HG02884 (cell line): Measurements from ENCODE around the gene AMIGO2.
"Not testable (repeated sequence)": the region's sequence is repeated elsewhere in the genome, so short reads cannot be mapped to it uniquely, and the experiment has no call there.

Experiments
- ATAC-seq: cut with Tn5 transposase; IDR thresholded peaks from one replicate; pipeline ENCODE4 v1.9.1; 2021; ENCODE audit warnings: mild to moderate bottlenecking, moderate library complexity; ENCODE audit not compliant: unreplicated experiment

AMIGO2 gene

GRCh38 chr12:47075192-47076084 lies 4.3 kb downstream of the AMIGO2 start:
- ATAC-seq = no peak

- ATAC-seq = no peak
These were observed 5.0 kb downstream of the AMIGO2 start for GRCh38 chr12:47074757-47075156.

DNA sequence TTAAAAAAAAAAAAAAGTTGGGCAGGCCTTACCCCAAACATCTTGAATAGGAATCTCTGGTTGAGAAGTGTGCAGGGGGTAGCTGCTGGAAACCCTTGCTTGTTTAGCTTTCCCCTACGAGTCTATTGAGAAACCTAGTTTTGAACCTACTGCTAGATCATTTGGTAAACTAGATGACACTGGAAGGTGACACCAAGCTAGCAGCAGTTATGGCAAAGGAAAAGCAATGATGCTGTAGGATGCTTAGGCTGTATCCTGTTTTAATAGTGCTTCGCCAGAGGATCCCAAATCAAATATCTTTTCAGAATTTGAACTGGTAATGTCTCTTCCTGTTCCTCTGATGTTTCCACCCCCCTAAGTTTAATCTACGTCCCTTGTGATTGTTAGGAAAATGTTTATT lies 5.8 kb downstream of the AMIGO2 start:
- no peak for ATAC-seq

DNA sequence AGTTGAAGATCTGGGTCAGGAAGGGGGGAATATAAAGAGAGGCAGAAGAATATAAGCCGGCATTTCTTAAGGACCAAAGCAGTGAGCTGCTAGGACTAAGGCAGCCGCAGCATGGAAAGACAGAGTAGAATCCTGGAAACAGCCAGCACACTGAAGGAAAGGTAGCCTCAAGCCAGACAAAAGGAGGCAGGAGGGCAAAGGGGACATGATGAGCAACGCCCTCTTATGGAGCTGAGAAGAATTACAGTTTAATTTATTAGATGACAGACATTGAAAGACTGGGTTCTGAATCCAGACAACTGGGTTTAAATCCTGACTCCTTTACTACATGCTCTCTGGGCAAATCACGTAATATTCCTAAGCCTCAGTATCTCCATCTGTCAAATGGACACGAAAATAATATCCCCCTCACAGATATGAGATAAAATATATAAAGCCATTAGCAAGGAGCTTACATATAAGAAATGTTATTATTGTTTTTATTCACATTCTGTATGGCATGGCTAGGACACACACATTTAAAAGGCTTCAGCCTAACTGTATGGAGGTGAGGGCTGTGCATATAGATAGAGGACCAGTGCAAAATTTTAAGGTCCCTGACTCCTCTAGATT lies 8.4 kb downstream of the AMIGO2 start:
- no peak for ATAC-seq

- no peak for ATAC-seq
These were observed 9.4 kb downstream of the AMIGO2 start for GRCh38 chr12:47070310-47070709.

- ATAC-seq = no peak
These were observed 11.2 kb downstream of the AMIGO2 start for GRCh38 chr12:47068539-47068938.

DNA sequence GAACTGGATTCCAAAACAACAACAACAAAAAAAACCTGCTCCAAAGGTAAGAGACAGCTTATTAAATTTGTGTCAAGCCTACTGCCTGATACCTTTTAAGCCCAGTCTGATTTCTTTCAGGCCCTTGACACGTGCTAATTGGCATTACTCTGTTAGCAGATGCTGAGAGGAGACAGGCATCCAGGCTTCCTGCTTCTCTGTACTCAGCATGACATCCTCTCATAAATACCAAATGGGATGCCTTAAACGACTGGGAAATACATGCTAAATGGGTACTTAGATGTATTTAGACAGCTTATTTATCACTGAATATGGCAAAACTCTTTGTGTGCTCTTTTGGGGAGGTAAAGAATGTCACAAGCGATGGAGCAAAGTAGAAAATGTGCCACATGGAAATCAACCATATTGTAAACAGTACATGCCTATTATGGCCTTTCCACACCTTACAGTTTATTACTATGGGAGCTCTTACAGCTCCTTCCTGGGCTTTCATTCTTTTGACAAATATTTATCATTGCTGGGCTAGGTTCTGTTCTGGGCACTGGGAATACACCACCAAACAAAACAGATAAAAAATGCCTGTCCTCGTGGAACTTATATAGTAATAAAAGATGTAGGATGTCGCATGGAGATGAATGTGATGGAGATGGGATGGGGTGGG lies 11.9 kb downstream of the AMIGO2 start:
- ATAC-seq = no peak

GRCh38 chr12:47067176-47067575 lies 12.6 kb downstream of the AMIGO2 start:
- no peak for ATAC-seq

DNA sequence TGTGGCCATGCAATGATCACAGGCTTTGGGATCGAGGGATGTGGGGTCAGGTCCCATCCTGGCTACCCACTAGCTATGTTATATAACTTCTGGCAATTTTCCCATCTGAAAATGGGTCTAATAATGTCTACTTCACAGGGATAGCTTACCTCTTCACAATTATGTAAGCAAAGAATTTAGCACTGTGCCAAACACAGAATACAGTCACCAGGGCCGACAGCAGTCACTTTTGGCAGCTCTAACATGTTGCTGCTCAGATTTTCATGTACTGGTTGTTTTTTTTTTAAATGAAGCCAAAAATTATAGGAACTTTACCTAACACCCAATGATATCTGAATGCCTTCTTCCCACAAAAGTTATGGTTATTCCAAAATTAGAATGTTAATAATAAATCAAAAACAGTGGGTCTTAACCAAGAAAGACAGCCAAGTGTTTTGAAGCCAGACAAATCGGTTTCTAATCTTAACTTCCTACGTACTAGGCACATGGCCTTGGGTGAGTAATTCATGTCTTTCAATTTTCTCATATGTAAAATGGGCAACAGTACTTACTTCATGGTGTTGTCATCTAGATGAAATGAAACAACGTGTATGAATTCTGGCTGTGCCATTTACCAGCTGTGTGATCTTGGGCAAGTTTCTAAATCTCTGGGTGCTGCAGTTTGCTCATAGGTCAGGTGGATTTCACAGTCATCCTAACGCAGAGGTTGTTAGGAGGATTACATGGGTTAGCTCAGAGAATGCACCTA lies 13.3 kb downstream of the AMIGO2 start:
- no peak for ATAC-seq

DNA sequence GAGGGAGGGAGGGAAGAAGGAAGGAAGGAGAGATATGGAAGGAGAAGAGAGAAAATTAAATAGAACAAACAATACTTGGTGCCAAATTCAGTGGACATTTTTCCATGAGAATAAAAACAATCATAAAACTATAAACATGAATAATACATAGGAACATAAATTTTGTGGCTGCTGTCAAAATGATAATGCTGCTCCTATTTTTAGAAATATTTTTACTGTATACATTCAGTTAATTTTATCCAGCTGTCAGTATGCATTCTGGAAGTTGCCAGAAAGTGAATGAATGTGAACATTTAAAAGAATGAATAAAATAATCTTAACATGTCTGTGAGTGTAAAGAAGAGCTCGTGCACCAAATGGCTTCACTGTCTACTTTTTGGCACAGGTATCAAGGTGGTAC lies 14.2 kb downstream of the AMIGO2 start:
- ATAC-seq = no peak

- not testable (repeated sequence) for ATAC-seq
These were observed 21.1 kb downstream of the AMIGO2 start for GRCh38 chr12:47058640-47059039.

GRCh38 chr12:47056944-47057343 lies 22.8 kb downstream of the AMIGO2 start:
- ATAC-seq = not testable (repeated sequence)

GRCh38 chr12:47055856-47056255 lies 23.9 kb downstream of the AMIGO2 start:
- ATAC-seq = not testable (repeated sequence)

- no peak for ATAC-seq
These were observed 25.1 kb downstream of the AMIGO2 start for GRCh38 chr12:47054659-47055058.

DNA sequence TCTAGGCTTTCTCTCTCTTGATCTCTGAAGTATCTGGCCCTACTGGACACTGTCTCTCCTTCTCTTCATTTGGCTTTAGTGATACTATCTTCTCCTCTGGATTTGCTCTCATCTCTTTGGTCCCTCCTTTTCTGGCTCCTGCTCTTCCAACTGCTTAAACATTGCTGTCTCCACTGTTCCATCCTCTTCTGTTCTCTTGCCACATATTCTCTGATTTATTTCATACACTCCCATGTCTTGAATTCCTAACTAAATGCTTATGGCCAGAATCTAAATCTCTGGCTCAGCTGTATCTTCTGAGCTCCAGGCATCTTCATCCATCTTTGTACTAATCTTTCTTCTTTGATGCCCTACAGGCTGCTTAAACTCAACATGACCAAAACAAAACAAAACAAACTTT lies 25.8 kb downstream of the AMIGO2 start:
- ATAC-seq = no peak

DNA sequence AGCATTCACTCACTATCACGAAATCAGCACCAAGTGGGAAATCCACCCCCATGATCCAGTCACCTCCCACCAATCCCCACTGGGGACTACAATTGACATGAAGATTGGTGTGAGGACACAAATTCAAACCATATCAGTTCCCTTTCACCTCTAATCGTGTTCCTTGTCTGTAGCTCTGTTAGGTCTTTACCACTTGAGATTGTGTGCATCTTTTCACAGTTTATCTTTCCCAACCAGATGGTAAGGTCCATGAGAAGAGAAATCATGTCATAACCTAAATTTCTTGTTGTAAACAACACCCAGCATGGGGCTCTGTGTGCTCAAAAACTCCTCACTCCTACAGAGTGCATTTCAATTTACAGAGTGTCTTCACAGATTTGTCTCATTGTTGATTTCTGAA lies 27.5 kb downstream of the AMIGO2 start:
- ATAC-seq = no peak

DNA sequence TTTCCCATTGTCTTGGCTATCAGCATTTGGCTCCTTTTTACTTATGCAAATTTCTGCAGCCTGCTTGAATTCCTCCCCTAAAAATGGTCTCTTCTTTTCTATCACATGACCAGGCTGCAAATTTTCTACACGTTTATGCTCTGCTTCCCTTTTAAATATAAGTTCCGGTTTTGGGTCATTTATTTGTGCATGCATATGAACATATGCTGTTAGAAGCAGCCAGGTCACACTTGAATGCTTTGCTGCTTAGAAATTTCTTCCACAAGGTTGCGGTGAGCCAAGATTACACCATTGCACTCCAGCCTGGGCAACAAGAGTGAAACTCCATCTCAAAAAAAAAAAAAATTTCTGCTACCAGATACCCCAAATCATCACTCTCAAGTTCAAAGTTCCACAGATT lies 28.5 kb downstream of the AMIGO2 start:
- ATAC-seq = not testable (repeated sequence)

- ATAC-seq = no peak
These were observed 31.2 kb downstream of the AMIGO2 start for GRCh38 chr12:47048541-47048940.

DNA sequence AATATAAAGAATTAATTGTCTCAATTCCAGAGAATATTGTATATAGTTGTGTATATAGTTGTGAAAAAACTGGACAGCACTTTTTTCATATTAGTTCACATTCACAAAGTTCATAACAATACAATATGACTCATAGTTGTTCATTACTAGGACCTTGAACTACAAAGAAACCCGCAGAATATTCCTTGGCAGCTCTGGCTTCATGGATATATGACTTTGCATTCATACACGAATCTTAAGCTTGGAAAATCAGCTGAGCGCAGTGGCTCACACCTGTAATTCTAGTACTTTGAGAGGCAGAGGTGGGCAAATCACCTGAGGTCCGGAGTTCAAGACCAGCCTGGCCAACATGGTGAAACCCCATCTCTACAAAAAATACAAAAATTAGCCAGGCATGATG lies 38.4 kb downstream of the AMIGO2 start:
- no peak for ATAC-seq

DNA sequence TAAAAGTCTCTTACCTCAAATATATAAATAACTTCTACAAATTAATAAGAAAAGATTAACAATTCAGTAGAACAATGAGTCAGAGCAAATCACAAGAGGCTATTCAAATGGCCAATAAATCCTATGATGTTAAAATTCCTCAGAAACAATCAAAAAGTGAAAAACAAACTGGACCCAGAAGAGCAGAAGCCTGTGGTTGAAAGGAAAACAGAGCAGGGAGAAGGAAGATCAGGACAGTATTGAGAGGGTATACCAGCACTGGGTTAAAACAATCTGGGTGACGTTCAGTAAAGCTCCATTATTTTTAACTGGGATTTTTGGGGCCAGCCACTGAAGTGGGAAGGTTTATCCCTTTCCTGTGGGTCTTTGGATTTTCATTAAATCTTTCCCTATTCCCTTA lies 40.0 kb downstream of the AMIGO2 start:
- no peak for ATAC-seq

- ATAC-seq = no peak
These were observed 40.7 kb downstream of the AMIGO2 start for GRCh38 chr12:47039079-47039478.
